ENCODE results near the gene ZDHHC12.

- TF ChIP-seq CTCF (IDR thresholded peaks at IDR 0.05; ENCODE audit: low read depth, low read length) (no peak), EZH2phosphoT487 (IDR thresholded peaks at IDR 0.05; ENCODE audit: low read depth) (no peak)
Observed at GRCh38 chr9:128706045-128706444, 17.9 kb downstream of the ZDHHC12 start.
